ENCODE data around the gene WDR70.

The WDR70 gene

GRCh38 chr5:37738057-37738691 is 359.1 kb downstream of the WDR70 start:
- Histone ChIP-seq H3K4me3 (ENCODE audit: low read length) (no peak overlapping the region), H3K56ac (ENCODE audit: low read length) (no peak overlapping the region), H3K18ac (ENCODE audit: low read length) (no peak overlapping the region), H4K5ac (ENCODE audit: low read length) (no peak overlapping the region), H3K36me3 (ENCODE audit: control insufficient read depth, insufficient read depth, low read length) (no peaks in the 10 kb centered on the region), H2BK120ac (ENCODE audit: low read depth, low read length) (no peak overlapping the region), H3K27ac (ENCODE audit: low read depth, low read length) (no peak overlapping the region), H3K27me3 (ENCODE audit: insufficient read depth, low read length, poor library complexity) (no peaks in the 10 kb centered on the region), H3K23ac (ENCODE audit: low read length) (no peak overlapping the region), H3K4me1 (ENCODE audit: control insufficient read depth, low read depth, low read length) (no peaks in the 10 kb centered on the region), H3K4me2 (ENCODE audit: low read length) (no peak overlapping the region), H3K9ac (ENCODE audit: low read length) (no peak overlapping the region), H2AK5ac (ENCODE audit: low read length) (no peak overlapping the region), H2BK5ac (ENCODE audit: low read length) (no peak overlapping the region), H3K4ac (ENCODE audit: low read depth, low read length) (no peak overlapping the region), H3K79me2 (ENCODE audit: control insufficient read depth, insufficient read depth, low read length) (no peaks in the 10 kb centered on the region), H4K8ac (ENCODE audit: low read depth, low read length) (no peak overlapping the region), H3K79me1 (ENCODE audit: low read length) (no peaks in the 10 kb centered on the region), H2BK15ac (replicated peaks; ENCODE audit: low read depth) (no peak overlapping the region)
- no peak for DNase-seq
- WGBS (ENCODE audit: extremely low coverage, insufficient coverage, low lambda C conversion rate) = no CpG with 5 or more reads among the region's 4 CpGs

DNA sequence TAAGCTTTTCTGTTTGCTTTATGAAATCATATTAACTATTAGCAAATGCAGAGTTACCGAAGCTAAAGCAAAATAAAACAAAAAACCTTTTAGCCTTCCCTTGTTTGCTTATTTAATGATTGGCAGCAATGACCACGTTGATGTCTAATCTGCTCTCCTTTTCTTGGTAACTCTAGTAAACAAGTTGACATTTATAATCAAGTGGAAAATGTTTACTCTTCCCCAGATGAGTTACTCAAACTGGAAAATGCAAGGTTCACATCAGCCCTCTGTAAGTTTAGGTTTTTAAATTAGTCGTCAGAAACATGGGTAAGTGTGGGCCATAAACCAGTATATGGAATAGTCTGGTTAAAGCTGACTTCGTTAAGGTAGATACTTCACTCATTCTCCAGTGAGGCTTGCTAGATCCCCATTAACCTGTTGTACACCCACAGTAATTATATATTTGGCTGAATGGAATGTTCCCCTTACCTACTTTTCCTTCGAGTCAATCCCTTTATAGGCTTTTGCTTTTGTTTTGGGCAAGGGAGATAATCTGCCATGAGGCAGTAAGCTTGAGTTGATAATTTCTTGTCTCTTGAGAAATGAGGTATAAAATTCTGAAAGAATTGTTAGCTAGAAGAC is 359.9 kb downstream of the WDR70 start:
- no peak overlapping the region for H3K18ac ChIP-seq (ENCODE audit: low read length)
- no peak overlapping the region for H3K4me2 ChIP-seq (ENCODE audit: low read length)
- no peaks in the 10 kb centered on the region for H3K36me3 ChIP-seq (ENCODE audit: control insufficient read depth, insufficient read depth, low read length)
- no peak overlapping the region for H2BK120ac ChIP-seq (ENCODE audit: low read depth, low read length)
- H4K8ac ChIP-seq (ENCODE audit: low read depth, low read length) = no peak overlapping the region
- no peak overlapping the region for H3K4ac ChIP-seq (ENCODE audit: low read depth, low read length)
- no peak overlapping the region for H2AK5ac ChIP-seq (ENCODE audit: low read length)
- H3K27ac ChIP-seq (ENCODE audit: low read depth, low read length) = no peak overlapping the region
- no peaks in the 10 kb centered on the region for H3K79me2 ChIP-seq (ENCODE audit: control insufficient read depth, insufficient read depth, low read length)
- H3K23ac ChIP-seq (ENCODE audit: low read length) = no peak overlapping the region
- H3K4me3 ChIP-seq (ENCODE audit: low read length) = no peak overlapping the region
- no peak overlapping the region for H2BK5ac ChIP-seq (ENCODE audit: low read length)
- DNase-seq = no peak
- no peak overlapping the region for H3K9ac ChIP-seq (ENCODE audit: low read length)
- H3K79me1 ChIP-seq (ENCODE audit: low read length) = no peaks in the 10 kb centered on the region
- no peak overlapping the region for H2BK15ac ChIP-seq (replicated peaks; ENCODE audit: low read depth)
- no peaks in the 10 kb centered on the region for H3K27me3 ChIP-seq (ENCODE audit: insufficient read depth, low read length, poor library complexity)
- H3K4me1 ChIP-seq (ENCODE audit: control insufficient read depth, low read depth, low read length) = no peaks in the 10 kb centered on the region
- H3K56ac ChIP-seq (ENCODE audit: low read length) = no peak overlapping the region
- no peak overlapping the region for H4K5ac ChIP-seq (ENCODE audit: low read length)
- no CpG with 5 or more reads among the region's 5 CpGs for WGBS (ENCODE audit: extremely low coverage, insufficient coverage, low lambda C conversion rate)

DNA sequence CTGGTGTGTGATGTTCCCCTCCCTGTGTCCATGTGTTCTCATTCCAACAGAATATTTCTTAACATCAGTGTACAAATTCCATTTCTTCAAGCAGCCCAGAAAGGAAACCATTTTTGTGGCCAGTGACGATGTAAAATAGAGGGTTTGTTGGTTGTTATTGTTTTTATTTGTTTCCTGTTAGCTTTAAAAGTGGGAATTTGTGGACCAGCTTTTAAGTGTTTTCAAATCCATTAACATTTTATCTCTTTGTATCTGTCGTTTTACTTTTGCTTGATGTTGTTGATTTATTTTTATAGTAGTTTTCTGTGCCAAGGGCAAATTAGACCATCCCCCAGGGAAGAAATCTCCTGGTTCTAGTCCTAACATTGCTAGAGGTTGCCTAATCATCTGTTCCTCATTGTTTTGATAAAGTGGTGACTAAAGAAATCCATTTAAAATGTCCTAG is 360.7 kb downstream of the WDR70 start:
- H2AK5ac ChIP-seq (ENCODE audit: low read length) = no peak overlapping the region
- H3K27ac ChIP-seq (ENCODE audit: low read depth, low read length) = no peak overlapping the region
- H2BK15ac ChIP-seq (replicated peaks; ENCODE audit: low read depth) = no peak overlapping the region
- H3K27me3 ChIP-seq (ENCODE audit: insufficient read depth, low read length, poor library complexity) = no peaks in the 10 kb centered on the region
- H2BK5ac ChIP-seq (ENCODE audit: low read length) = no peak overlapping the region
- no peak for DNase-seq
- H4K5ac ChIP-seq (ENCODE audit: low read length) = no peak overlapping the region
- H3K18ac ChIP-seq (ENCODE audit: low read length) = no peak overlapping the region
- H3K4me1 ChIP-seq (ENCODE audit: control insufficient read depth, low read depth, low read length) = no peaks in the 10 kb centered on the region
- H3K79me1 ChIP-seq (ENCODE audit: low read length) = no peaks in the 10 kb centered on the region
- no peak overlapping the region for H2BK120ac ChIP-seq (ENCODE audit: low read depth, low read length)
- no peak overlapping the region for H3K4ac ChIP-seq (ENCODE audit: low read depth, low read length)
- no peak overlapping the region for H3K56ac ChIP-seq (ENCODE audit: low read length)
- no peak overlapping the region for H4K8ac ChIP-seq (ENCODE audit: low read depth, low read length)
- no peak overlapping the region for H3K9ac ChIP-seq (ENCODE audit: low read length)
- no peak overlapping the region for H3K4me2 ChIP-seq (ENCODE audit: low read length)
- H3K79me2 ChIP-seq (ENCODE audit: control insufficient read depth, insufficient read depth, low read length) = no peaks in the 10 kb centered on the region
- H3K4me3 ChIP-seq (ENCODE audit: low read length) = no peak overlapping the region
- H3K36me3 ChIP-seq (ENCODE audit: control insufficient read depth, insufficient read depth, low read length) = no peaks in the 10 kb centered on the region
- no CpG with 5 or more reads among the region's 2 CpGs for WGBS (ENCODE audit: extremely low coverage, insufficient coverage, low lambda C conversion rate)
- H3K23ac ChIP-seq (ENCODE audit: low read length) = no peak overlapping the region

GRCh38 chr5:37740331-37741066 is 361.4 kb downstream of the WDR70 start:
- Histone ChIP-seq H3K27ac (ENCODE audit: low read depth, low read length) (no peak overlapping the region), H2BK120ac (ENCODE audit: low read depth, low read length) (no peak overlapping the region), H3K79me1 (ENCODE audit: low read length) (no peaks in the 10 kb centered on the region), H4K8ac (ENCODE audit: low read depth, low read length) (no peak overlapping the region), H3K23ac (ENCODE audit: low read length) (no peak overlapping the region), H2BK15ac (replicated peaks; ENCODE audit: low read depth) (no peak overlapping the region), H3K36me3 (ENCODE audit: control insufficient read depth, insufficient read depth, low read length) (no peaks in the 10 kb centered on the region), H2BK5ac (ENCODE audit: low read length) (no peak overlapping the region), H3K4me2 (ENCODE audit: low read length) (no peak overlapping the region), H3K9ac (ENCODE audit: low read length) (no peak overlapping the region), H3K4ac (ENCODE audit: low read depth, low read length) (no peak overlapping the region), H2AK5ac (ENCODE audit: low read length) (no peak overlapping the region), H3K27me3 (ENCODE audit: insufficient read depth, low read length, poor library complexity) (no peaks in the 10 kb centered on the region), H3K4me3 (ENCODE audit: low read length) (no peak overlapping the region), H3K18ac (ENCODE audit: low read length) (no peak overlapping the region), H3K4me1 (ENCODE audit: control insufficient read depth, low read depth, low read length) (no peaks in the 10 kb centered on the region), H3K79me2 (ENCODE audit: control insufficient read depth, insufficient read depth, low read length) (no peaks in the 10 kb centered on the region), H3K56ac (ENCODE audit: low read length) (no peak overlapping the region), H4K5ac (ENCODE audit: low read length) (no peak overlapping the region)
- no peak for DNase-seq

GRCh38 chr5:37742111-37742510 is 363.0 kb downstream of the WDR70 start:
- Histone ChIP-seq H3K27me3 (ENCODE audit: insufficient read depth, low read length, poor library complexity) (no peaks in the 10 kb centered on the region), H3K4me1 (ENCODE audit: control insufficient read depth, low read depth, low read length) (no peaks in the 10 kb centered on the region), H2AK5ac (ENCODE audit: low read length) (no peak overlapping the region), H3K56ac (ENCODE audit: low read length) (no peak overlapping the region), H3K79me2 (ENCODE audit: control insufficient read depth, insufficient read depth, low read length) (no peaks in the 10 kb centered on the region), H3K4me2 (ENCODE audit: low read length) (no peak overlapping the region), H2BK15ac (replicated peaks; ENCODE audit: low read depth) (no peak overlapping the region), H4K5ac (ENCODE audit: low read length) (no peak overlapping the region), H3K4ac (ENCODE audit: low read depth, low read length) (no peak overlapping the region), H3K27ac (ENCODE audit: low read depth, low read length) (no peak overlapping the region), H4K8ac (ENCODE audit: low read depth, low read length) (no peak overlapping the region), H2BK5ac (ENCODE audit: low read length) (no peak overlapping the region), H3K9ac (ENCODE audit: low read length) (no peak overlapping the region), H3K18ac (ENCODE audit: low read length) (no peak overlapping the region), H2BK120ac (ENCODE audit: low read depth, low read length) (no peak overlapping the region), H3K36me3 (ENCODE audit: control insufficient read depth, insufficient read depth, low read length) (no peaks in the 10 kb centered on the region), H3K4me3 (ENCODE audit: low read length) (no peak overlapping the region), H3K23ac (ENCODE audit: low read length) (no peak overlapping the region), H3K79me1 (ENCODE audit: low read length) (no peaks in the 10 kb centered on the region)
- DNase-seq = no peak
